ENCODE results near the gene SBK3. TPM values are rescaled to one million over a fixed set of nuclear protein-coding genes. Genes with fewer than 3 reads are reported as not detected.
A peak's percentile ranks its signal among the peaks of the same experiment; 100 is the strongest.

The SBK3 gene
- total RNA-seq, 4 donors from 2014 or later = not detected

DNA sequence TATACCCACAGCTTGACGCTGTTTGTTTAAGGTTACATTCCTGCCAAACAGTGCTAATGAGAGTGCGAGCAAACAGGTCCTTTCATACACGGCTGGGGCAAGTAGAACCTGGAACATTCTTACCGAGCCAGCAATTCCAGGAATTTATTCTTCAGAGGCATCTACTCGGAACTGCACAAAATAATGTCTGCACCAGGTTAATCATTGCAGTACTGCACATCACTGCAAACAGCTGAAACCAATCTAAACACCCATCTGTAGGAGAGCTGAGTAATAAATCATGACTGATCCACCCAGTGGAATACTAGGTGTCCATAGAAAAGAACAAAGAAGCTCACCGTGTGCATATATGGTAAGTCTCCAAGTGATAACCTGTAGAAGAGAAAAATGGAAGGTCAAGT is 36.5 kb upstream of the SBK3 start:
- Histone ChIP-seq H3K4me1 (peaks cover 38% of the 10 kb centered on the region), H3K36me3 (peaks cover 23% of the 10 kb centered on the region), H3K4me3 (no peak overlapping the region), H3K27ac (no peak overlapping the region), H3K9me3 (no peaks in the 10 kb centered on the region), H3K27me3 (peaks cover 3% of the 10 kb centered on the region)
- TF ChIP-seq, protein P1, sequence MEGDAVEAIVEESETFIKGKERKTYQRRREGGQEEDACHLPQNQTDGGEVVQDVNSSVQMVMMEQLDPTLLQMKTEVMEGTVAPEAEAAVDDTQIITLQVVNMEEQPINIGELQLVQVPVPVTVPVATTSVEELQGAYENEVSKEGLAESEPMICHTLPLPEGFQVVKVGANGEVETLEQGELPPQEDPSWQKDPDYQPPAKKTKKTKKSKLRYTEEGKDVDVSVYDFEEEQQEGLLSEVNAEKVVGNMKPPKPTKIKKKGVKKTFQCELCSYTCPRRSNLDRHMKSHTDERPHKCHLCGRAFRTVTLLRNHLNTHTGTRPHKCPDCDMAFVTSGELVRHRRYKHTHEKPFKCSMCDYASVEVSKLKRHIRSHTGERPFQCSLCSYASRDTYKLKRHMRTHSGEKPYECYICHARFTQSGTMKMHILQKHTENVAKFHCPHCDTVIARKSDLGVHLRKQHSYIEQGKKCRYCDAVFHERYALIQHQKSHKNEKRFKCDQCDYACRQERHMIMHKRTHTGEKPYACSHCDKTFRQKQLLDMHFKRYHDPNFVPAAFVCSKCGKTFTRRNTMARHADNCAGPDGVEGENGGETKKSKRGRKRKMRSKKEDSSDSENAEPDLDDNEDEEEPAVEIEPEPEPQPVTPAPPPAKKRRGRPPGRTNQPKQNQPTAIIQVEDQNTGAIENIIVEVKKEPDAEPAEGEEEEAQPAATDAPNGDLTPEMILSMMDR (IDR thresholded peaks at IDR 0.05) = no peak
- 15% methylated on average over 6 of the region's 6 CpGs for WGBS
- no peak for DNase-seq (ENCODE audit: low spot score in 2 of 2)

DNA sequence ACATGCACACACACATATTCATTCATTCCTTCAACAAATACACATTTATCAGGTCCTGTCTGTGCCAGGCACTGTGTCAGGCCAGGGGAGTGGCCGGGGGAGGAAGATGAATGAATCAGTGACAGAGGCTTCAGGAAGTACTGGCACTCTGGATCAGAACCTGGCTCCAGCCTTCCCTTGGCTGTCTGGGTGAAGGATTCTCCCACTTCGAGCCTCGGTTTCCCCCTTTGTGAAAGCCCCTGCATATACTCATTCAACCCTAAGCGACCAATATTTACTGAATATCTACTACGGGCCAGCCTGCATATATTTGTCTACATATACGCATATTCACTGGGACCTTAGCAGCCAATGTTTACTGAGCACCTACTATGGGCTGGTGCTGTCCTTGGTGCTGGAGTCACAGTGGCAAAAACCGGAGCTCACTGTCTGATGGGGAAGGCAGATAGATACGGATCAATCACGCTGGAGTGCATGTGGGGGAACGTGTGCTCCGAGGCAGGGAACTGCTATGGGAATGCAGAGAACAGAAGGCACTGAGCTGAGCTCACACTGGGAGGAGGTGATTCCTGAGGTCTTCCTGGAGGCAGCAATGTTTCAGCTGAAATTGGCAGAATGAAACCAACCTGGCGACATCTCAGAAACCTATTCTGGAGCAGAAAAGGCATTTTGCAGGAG is 35.9 kb upstream of the SBK3 start:
- TF ChIP-seq, protein P1 (IDR thresholded peaks at IDR 0.05) = no peak
- no peak for TF ChIP-seq EP300 (IDR thresholded peaks at IDR 0.05)
- TF ChIP-seq POLR2AphosphoS5 (IDR thresholded peaks at IDR 0.05) = no peak
- TF ChIP-seq POLR2A (IDR thresholded peaks at IDR 0.05) = no peak
- Histone ChIP-seq H3K27ac (peak overlapping the region; percentile 71), H3K36me3 (peaks cover 23% of the 10 kb centered on the region), H3K9me3 (no peaks in the 10 kb centered on the region), H3K4me3 (peak overlapping the region; percentile 70), H3K27me3 (peaks cover 3% of the 10 kb centered on the region), H3K4me1 (peaks cover 33% of the 10 kb centered on the region)
- DNase-seq (ENCODE audit: low spot score in 2 of 2) = no peak
- 21% methylated on average over 8 of the region's 12 CpGs for WGBS

DNA sequence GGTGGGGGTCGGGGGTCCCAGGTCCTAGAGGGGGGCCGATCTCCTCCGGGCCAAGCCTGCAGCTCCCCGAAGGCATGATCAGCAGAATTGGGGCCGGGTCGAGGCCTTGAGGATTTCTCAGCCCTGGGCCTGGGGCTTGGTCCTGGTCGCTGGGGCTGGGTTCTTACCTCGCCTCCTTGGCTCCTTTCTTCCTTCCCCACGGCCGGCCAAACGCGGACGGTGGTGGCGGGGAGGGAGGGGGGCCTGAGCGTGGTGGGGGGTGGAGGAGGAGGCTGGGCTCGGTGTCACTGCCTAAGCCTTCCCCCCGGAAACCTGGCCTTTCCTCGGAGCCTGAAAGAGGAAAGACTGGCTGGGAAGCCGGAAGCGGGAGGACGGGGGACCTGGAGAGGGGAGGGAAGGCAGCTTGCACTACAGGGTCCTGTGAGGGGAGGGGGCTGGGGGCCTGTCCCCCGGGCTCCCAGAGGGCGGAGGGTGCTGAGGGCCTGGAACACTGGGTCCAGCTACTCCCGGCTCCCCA is 35.3 kb upstream of the SBK3 start, which contains the start of gene ZNF579:
ZNF579 (minus strand) TSS at position 221 of the 517 bp plus-strand sequence. CDS start 1,209 bp downstream, outside the sequence.
- no CpG with 5 or more reads among the region's 24 CpGs for WGBS
- H3K4me3 ChIP-seq = peak within 1 kb of the TSS; percentile 70
- peaks cover under 1% of the 10 kb centered on the region for H3K27me3 ChIP-seq
- H3K4me1 ChIP-seq = peaks cover 27% of the 10 kb centered on the region
- no peaks in the 10 kb centered on the region for H3K9me3 ChIP-seq
- peaks cover 23% of the 10 kb centered on the region for H3K36me3 ChIP-seq
- peak; percentile 89 to 92 for DNase-seq (ENCODE audit: low spot score in 2 of 2)
- TF ChIP-seq POLR2A (IDR thresholded peaks at IDR 0.05) = no peak
- TF ChIP-seq POLR2AphosphoS5 (IDR thresholded peaks at IDR 0.05) = peak in 1 of 3 donors; percentile 22
- peak within 1 kb of the TSS; percentile 71 for H3K27ac ChIP-seq

DNA sequence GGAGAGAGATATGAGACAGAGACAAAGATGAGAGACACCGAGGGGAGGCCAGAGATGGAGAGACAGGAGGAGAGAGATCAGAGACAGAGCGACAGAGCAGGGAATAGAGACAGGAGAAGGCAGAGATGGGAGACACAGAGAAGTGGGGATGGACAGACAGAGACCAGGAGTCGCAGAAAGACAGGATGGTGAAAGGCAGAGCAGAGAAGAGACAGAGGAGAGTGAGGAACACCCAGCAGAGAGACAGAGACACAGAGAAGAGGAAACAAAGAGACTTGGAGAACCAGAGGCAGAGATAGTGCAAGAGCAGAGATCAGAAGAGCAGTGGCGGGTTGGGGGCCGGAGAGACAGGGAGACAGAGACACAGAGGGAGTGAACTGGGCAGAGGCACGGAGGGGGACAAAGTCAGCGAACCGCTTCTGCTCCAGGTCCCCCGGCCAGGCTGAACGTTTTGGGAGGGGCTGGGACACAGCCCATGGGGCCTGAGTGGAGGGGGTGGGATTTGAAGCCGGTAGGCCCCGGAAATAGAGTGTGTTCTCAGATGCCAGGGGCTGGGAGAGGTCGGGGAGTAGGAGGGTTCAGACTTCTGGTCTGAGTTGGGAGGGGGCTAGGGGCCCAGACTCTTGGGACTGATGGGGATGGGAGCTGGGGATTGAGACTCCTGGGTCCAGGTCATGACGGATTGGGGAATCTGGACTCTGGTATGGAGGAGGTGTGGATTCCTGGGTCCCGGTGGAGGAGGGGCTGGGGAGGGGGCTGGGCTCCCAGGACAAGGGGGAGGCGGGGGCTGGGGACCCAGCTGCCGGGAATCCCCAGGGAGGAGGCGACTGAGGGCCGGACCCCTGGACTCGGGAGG is 34.7 kb upstream of the SBK3 start:
- H3K36me3 ChIP-seq = peaks cover 23% of the 10 kb centered on the region
- 11% methylated on average over 18 of the region's 20 CpGs for WGBS
- peaks cover 23% of the 10 kb centered on the region for H3K4me1 ChIP-seq

More for the DNA sequence above, 34.7 kb upstream of the SBK3 start:
- Histone ChIP-seq H3K9me3 (no peaks in the 10 kb centered on the region), H3K27me3 (no peaks in the 10 kb centered on the region), H3K27ac (peak overlapping the region; percentile 71), H3K4me3 (peak overlapping the region; percentile 70)
- DNase-seq (ENCODE audit: low spot score in 2 of 2) = no peak
- TF ChIP-seq POLR2A (IDR thresholded peaks at IDR 0.05) (no peak), EP300 (IDR thresholded peaks at IDR 0.05) (no peak), POLR2AphosphoS5 (IDR thresholded peaks at IDR 0.05) (no peak)
- TF ChIP-seq, protein P1 (IDR thresholded peaks at IDR 0.05) = no peak

All from suprapubic skin (tissue), 4 donors.